GM19463 (cell line): ENCODE results near the gene ZDHHC24.
"Not testable (repeated sequence)": the region's sequence is repeated elsewhere in the genome, so short reads cannot be mapped to it uniquely, and the experiment has no call there.

ENCODE experiments used
- ATAC-seq: cut with Tn5 transposase; IDR thresholded peaks from one replicate; pipeline ENCODE4 v1.9.1; 2021; ENCODE audit warnings: mild to moderate bottlenecking, moderate library complexity; ENCODE audit not compliant: unreplicated experiment

ZDHHC24 gene

GRCh38 chr11:66546966-66547661 is 1.3 kb upstream of the ZDHHC24 start:
- no peak for ATAC-seq

GRCh38 chr11:66546368-66546965 is 619 bp upstream of the ZDHHC24 start, which contains the start of gene ACTN3:
TSS of gene ACTN3 (plus strand) at chr11:66546903. CDS start at chr11:66546938, 35 bp downstream.
- no peak for ATAC-seq

GRCh38 chr11:66544952-66545351 is 896 bp downstream of the ZDHHC24 start:
- ATAC-seq = not testable (repeated sequence)

DNA sequence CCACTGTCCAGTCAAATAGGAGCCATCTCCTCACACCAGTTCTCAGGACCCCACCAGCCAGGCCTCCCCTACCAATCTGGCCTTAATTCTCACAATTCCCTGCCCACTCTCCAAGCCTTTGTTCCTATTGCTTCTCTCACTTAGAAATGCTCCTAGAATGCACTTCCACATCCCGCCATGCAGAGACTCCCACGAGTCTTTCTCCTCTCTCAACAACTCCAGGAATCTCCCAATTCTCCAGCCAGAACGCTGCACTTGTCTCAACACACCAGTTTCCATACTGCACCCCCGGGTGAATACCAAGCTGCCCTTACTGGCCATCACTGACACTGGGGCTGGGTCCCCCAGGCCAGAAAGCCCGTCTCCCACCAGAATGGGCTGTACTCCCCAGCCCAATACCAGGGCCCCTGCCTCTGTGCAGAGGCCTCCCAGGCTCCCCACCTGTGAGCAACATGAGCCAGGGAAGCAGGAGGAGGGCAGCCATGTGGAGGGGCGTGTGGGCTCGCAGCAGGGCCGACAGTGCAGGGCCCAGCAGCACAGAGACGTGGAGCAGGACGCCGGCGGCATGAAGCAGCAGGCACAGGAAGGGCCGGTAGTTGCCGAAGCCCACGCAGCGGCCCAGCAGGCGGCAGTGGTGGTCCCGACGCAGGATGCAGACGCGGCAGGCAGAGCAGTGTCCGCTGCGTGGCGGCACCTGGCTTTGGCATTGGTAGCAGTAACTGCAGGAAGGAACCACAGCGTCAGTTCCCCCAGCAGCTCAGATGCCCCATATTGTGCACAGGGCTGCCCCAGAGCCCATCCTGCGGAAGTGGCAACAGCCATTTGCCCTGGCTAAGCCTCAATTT is 2.4 kb downstream of the ZDHHC24 start:
- ATAC-seq = no peak

GRCh38 chr11:66542362-66542761 is 3.5 kb downstream of the ZDHHC24 start:
- ATAC-seq = no peak

GRCh38 chr11:66541892-66542291 is 4.0 kb downstream of the ZDHHC24 start:
- ATAC-seq = no peak

DNA sequence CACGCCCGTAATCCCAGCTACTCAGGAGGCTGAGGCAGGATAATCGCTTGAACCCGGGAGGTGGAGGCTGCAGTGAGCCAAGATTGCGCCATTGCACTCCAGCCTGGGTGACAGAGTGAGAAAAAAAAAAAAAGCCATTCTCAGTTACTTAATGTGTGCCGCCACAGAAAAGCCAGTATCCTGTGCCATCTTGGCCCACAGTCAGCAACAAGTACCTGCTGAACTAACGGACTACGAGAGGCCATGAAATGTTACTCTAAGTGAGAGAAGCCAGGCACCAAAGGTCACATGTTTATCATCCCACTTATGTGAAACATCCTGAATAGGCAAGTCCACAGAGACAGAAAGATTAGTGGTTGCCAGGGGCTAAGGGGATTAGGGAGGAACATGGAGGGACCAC is 5.2 kb downstream of the ZDHHC24 start:
- ATAC-seq = not testable (repeated sequence)

- no peak for ATAC-seq
Observed at GRCh38 chr11:66539870-66540213, 6.0 kb downstream of the ZDHHC24 start.

- no peak for ATAC-seq
Observed at GRCh38 chr11:66539170-66539869, 6.5 kb downstream of the ZDHHC24 start.

GRCh38 chr11:66532784-66533183 is 13.1 kb downstream of the ZDHHC24 start:
- no peak for ATAC-seq

DNA sequence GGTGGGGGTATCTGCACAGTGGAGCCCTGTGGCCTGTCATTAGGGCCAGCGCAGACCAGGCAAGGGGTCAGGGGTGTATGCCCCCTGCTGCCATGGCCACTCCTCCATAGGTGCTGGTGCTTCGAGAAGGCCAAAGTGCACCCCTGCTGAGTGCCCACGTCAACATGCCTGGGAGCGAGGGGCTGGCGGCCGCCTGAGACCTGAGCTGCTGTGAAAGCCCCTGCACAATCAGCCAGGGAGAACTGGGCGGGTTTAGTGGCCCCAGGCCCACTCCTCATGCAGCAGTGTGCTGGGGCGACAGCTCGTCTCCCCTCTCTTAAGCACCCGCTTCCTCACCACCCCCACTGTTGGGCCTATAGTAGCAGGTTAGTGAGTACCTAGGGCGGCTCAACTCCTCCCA is 14.0 kb downstream of the ZDHHC24 start:
- ATAC-seq = no peak

DNA sequence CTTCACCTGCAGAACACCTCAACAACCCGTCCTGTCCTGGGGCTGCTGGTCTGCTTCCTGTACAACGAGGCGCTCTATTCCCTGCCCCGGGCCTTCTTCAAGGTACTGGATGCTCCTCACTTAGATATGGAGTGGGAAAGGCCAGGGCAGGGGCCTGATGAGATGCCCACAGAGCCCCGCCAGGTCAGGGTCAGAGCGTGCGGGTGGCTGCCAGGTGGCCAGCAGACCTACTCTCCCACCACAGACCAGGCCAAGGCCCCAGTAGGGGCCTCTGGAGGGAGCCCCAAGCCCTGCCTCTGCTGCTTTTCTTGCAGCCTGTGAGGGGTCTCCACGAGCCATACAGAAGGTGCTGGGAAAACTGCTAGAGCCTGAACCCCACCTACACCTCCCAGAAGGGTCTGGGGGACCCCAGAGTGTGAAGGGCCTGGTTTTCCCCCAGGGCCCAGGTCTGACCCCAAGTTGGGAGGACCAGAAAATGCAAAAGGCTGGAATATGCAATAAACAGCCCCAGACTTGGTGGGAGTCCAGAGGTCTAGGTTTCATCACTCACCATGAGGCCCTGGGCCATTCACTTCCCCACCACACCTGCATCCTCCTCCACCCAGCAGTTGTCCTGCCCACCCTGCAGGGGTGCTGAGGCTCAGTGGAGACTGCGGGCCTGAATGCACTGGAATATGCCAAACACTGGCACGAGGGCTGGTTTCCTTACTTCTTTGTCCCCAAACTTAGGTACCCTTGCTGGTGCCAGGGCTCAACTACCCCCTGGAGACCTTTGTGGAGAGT is 14.7 kb downstream of the ZDHHC24 start:
- no peak for ATAC-seq

DNA sequence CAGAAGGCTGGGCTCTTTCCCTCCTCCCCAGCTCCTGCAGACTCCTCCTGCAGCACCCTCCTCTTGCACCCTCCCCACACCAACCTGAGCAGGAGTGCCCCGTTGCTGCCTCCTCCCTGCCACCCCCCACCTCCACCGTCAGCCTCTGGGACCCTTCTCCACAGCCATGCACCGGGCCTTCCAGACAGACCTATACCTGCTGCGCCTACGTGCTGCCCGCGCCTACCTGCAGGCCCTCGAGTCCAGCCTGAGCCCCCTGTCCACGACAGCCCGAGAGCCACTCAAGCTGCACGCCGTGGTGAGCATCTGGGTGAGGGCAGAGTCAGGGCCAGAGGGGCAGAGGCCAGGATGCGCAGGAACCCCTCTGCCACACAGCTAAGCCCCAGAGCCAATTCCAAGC is 16.2 kb downstream of the ZDHHC24 start:
- no peak for ATAC-seq

DNA sequence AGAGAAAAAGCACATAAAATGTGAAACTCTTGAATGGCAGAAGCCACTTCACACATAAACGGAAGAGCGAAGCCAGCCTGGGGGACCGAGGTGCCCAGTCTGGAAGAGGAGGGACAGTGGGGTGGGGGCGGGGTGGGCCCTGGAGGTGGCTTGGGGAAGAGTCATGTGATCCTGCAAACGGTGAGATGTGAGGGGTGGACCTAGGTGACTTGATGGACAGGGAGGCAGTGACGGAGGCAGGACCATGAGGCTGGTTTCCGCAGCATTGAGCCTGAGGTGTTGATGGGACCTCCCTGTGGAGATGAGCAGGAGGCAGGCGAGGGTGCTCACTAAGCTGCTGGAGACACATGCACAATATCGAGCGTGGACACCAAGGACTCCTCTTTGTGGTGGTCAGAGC is 16.8 kb downstream of the ZDHHC24 start:
- no peak for ATAC-seq

- no peak for ATAC-seq
Observed at GRCh38 chr11:66524304-66525040, 21.4 kb downstream of the ZDHHC24 start.

DNA sequence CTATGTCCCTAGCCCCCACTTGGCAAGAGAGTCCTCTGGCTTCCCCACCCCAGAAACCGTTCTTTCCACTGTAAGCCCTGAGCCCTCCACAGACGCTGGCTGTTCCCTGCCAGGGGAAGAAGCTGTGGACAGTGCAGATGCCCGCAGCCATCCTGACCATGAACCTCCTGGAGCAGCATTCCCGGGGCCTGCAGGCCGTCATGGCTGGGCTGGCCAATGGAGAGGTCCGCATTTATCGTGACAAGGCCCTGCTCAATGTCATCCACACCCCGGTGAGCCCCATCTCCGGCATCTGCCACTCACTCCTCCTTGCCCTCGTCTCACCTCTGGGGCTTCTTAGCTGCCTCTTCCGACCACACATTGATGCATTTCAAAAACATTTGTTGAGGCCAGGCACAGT is 22.2 kb downstream of the ZDHHC24 start:
- no peak for ATAC-seq

GRCh38 chr11:66510990-66511339 is 34.9 kb downstream of the ZDHHC24 start:
- ATAC-seq = no peak

DNA sequence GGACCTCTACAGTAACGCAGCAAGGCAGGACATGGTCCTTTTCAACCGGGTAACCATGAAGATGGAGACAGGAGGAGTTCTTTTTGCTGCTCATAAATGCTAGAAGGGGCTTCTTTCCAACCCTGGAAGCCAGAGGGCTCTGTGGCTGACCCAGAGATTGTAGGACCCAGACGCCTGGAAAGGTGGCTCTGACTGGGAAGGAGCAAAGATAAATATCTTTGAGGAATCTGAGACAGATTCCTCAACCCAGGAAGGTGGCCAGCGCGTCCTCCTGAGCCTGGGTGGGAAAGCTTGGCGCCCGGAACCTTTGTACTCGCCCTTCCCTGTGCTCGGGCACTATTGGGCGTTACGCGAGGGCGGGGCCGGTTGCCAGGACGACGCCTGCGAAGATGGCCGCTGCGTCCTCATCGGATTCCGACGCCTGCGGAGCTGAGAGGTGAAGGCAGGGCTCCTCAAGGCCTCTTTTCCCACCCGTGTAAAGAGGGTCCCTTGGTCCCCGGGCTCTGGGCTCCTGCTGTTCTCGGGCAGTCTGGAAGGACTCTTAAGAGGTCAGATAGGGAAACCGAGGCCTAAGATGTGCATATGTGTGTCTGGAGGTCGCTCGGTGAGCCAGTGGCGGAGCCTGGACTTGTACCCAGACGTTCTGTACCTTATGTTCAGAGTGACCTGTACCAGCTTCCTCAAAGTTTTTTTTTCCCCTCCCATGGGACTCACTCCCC is 35.4 kb downstream of the ZDHHC24 start, which contains the start of gene BBS1:
TSS of gene BBS1 (plus strand) at position 365 of the 719 bp plus-strand sequence. CDS start at position 390, 25 bp downstream.
- ATAC-seq = peak; percentile 90

- ATAC-seq = no peak
Observed at GRCh38 chr11:66509131-66509561, 36.7 kb downstream of the ZDHHC24 start.
